T-cell (primary cell): ENCODE data around the gene CIDEB. TPM values are rescaled to one million over a fixed set of nuclear protein-coding genes. Genes with fewer than 3 reads are reported as not detected.

Experiments
- ATAC-seq, 4 experiments: fragments of 200-7000 bp in 3 of 4; fragments of 150-1000 bp in 1 of 4; cut with Tn5 transposase; replicated peaks in 1 of 4; 1 replicate in 3 of 4; 2 replicates in 1 of 4; pipeline ENCODE4 v1.10.0; 2021; ENCODE audit warnings: moderate library complexity in 3 of 4, mild to moderate bottlenecking in 2 of 4, moderate number of reproducible peaks in 1 of 4
- CTCF ChIA-PET, 2 donors: fragments of 300-600 bp; sonication (Branson Sonifier 250); formaldehyde crosslinking; loops; one replicate each; lab custom pipeline; 2022; ENCODE audit warnings: antibody characterized with exemption in 2 of 2; lab: Charles Lee
- POLR2A ChIA-PET, 2 donors: fragments of 300-600 bp; sonication (Branson Sonifier 250); formaldehyde crosslinking; loops; one replicate each; lab custom pipeline; 2022; ENCODE audit warnings: antibody characterized with exemption in 2 of 2; lab: Charles Lee
- DNase-seq, 35 experiments: peaks; one replicate each; pipeline versions ENCODE4 v3.0.0 to v3.0.0-alpha.2; 2013 to 2023
- H3K27ac ChIP-seq: one replicate; pipeline ENCODE4 v1.5.1; 2013; ENCODE audit warnings: low read length
- H3K27me3 ChIP-seq, 2 experiments: replicated peaks in 1 of 2; 1 replicate in 1 of 2; 2 replicates in 1 of 2; pipeline versions ENCODE4 v1.6.1 to v1.7.0; 2013; ENCODE audit warnings: low read length in 1 of 2, mixed read lengths in 1 of 2; ENCODE audit not compliant: control insufficient read depth in 2 of 2, insufficient read depth in 2 of 2; ENCODE audit errors: extremely low read depth in 1 of 2
- H3K36me3 ChIP-seq, 2 donors: 1 replicate in 1 of 2; 2 replicates in 1 of 2; pipeline versions ENCODE4 v1.6.1 to v1.7.0; 2013; ENCODE audit warnings: low read length in 1 of 2; ENCODE audit not compliant: control insufficient read depth in 2 of 2, insufficient read depth in 1 of 2; ENCODE audit errors: extremely low read depth in 1 of 2
- H3K4me1 ChIP-seq, 2 experiments: 1 replicate in 1 of 2; 2 replicates in 1 of 2; pipeline versions ENCODE4 v1.6.1 to v1.7.0; 2013; ENCODE audit warnings: low read length in 2 of 2, mixed read lengths in 1 of 2; ENCODE audit not compliant: insufficient read depth in 2 of 2, control insufficient read depth in 1 of 2; ENCODE audit errors: extremely low read depth in 1 of 2
- H3K4me3 ChIP-seq, 2 donors: 1 replicate in 1 of 2; 2 replicates in 1 of 2; pipeline versions ENCODE4 v1.5.1 to v1.7.0; 2013; ENCODE audit warnings: mild to moderate bottlenecking in 2 of 2, low read length in 1 of 2, moderate library complexity in 1 of 2; ENCODE audit not compliant: control insufficient read depth in 1 of 2; ENCODE audit errors: extremely low read depth in 1 of 2
- H3K9me3 ChIP-seq: 2 replicates; pipeline ENCODE4 v1.7.0; 2013
- H3K27ac Mint-ChIP-seq, 2 donors: one replicate each; pipeline ENCODE4 v1.8.0; 2020 to 2021; ENCODE audit warnings: mild to moderate bottlenecking in 2 of 2, mixed read lengths in 2 of 2
- H3K27me3 Mint-ChIP-seq, 2 donors: one replicate each; pipeline ENCODE4 v1.8.0; 2021 to 2022; ENCODE audit warnings: mixed read lengths in 2 of 2
- H3K36me3 Mint-ChIP-seq: one replicate; pipeline ENCODE4 v1.8.0; 2021; ENCODE audit warnings: mixed read lengths
- H3K4me1 Mint-ChIP-seq, 3 donors: one replicate each; pipeline ENCODE4 v1.8.0; 2020 to 2022; ENCODE audit warnings: mixed read lengths in 3 of 3, mild to moderate bottlenecking in 1 of 3
- H3K4me3 Mint-ChIP-seq, 3 donors: one replicate each; pipeline ENCODE4 v1.8.0; 2020 to 2022; ENCODE audit warnings: mild to moderate bottlenecking in 3 of 3, mixed read lengths in 3 of 3, moderate library complexity in 3 of 3
- H3K9me3 Mint-ChIP-seq, 3 donors: one replicate each; pipeline ENCODE4 v1.8.0; 2020 to 2022; ENCODE audit warnings: mixed read lengths in 3 of 3
- WGBS: methylation state at CpG from one replicate; pipeline ENCODE4 v1.1.5; 2013; ENCODE audit warnings: missing lambda C conversion rate; ENCODE audit not compliant: insufficient coverage; 5-methylcytosine and 5-hydroxymethylcytosine counted together
- total RNA-seq, 35 experiments: library from RNA in 6 of 35; stranded (reverse) in 6 of 35; fragments of 120-200 nt in 1 of 35; gene quantifications; one replicate each; pipeline versions ENCODE4 v1.2.1 to v1.2.4 and lab custom pipeline; 2013 to 2026

CIDEB gene
- total RNA-seq, 5 donors from 2014 or later (not counting 1 experiment from before 2014, with no cell fraction given): 13.0 to 22.8 (median 20.8) TPM

GRCh38 chr14:24283796-24284460 lies 23.8 kb downstream of the CIDEB start:
- 88% methylated on average over 4 of the region's 5 CpGs for WGBS
- CTCF ChIA-PET: interaction anchor here in 1 of 2 donors (0.7 to 0.9 kb wide), 2 partner anchors 12 to 17 kb away, joined by 4 to 5 read pairs; no protein-coding TSS in a partner anchor
- H3K36me3 Mint-ChIP-seq: no peaks in the 10 kb centered on the region

GRCh38 chr14:24282736-24283135 lies 25.0 kb downstream of the CIDEB start:
- Histone ChIP-seq H3K36me3 (no peaks in the 10 kb centered on the region), H3K4me3 (no peak overlapping the region), H3K27ac (no peak overlapping the region), H3K4me1 (peaks cover 11 to 17% of the 10 kb centered on the region in 2 experiments), H3K27me3 (no peaks in the 10 kb centered on the region), H3K9me3 (no peaks in the 10 kb centered on the region)
- H3K36me3 Mint-ChIP-seq: no peaks in the 10 kb centered on the region
- no peak for DNase-seq
- POLR2A ChIA-PET: no interaction called here
- WGBS: 89% methylated on average over 3 of the region's 3 CpGs
- H3K4me1 Mint-ChIP-seq: peaks cover 17 to 28% (median 27%) of the 10 kb centered on the region in 3 donors
- no peaks in the 10 kb centered on the region for H3K9me3 Mint-ChIP-seq
- CTCF ChIA-PET: interaction anchor here in 1 of 2 donors (0.5 to 0.6 kb wide), 2 partner anchors 40 to 150 kb away, joined by 3 read pairs; partner anchors contain the start of gene TINF2
- ATAC-seq: no peak
- no peak overlapping the region for H3K27ac Mint-ChIP-seq
- H3K4me3 Mint-ChIP-seq: no peak overlapping the region
- no peaks in the 10 kb centered on the region for H3K27me3 Mint-ChIP-seq

More at GRCh38 chr14:24283796-24284460, 23.8 kb downstream of the CIDEB start:
- H3K36me3 ChIP-seq: no peaks in the 10 kb centered on the region
- no peak for DNase-seq
- no peak overlapping the region for H3K4me3 Mint-ChIP-seq
- no peak for ATAC-seq
- no peaks in the 10 kb centered on the region for H3K9me3 ChIP-seq
- peaks cover 9 to 17% (median 16%) of the 10 kb centered on the region in 3 donors for H3K4me1 Mint-ChIP-seq
- no peaks in the 10 kb centered on the region for H3K27me3 Mint-ChIP-seq
- peaks cover 6 to 13% of the 10 kb centered on the region in 2 experiments for H3K4me1 ChIP-seq
- H3K27me3 ChIP-seq: no peaks in the 10 kb centered on the region
- no peak overlapping the region for H3K27ac ChIP-seq
- H3K4me3 ChIP-seq: no peak overlapping the region
- POLR2A ChIA-PET: interaction anchor here in 1 of 2 donors (0.7 kb wide), 1 partner anchor 26 kb away, joined by 4 read pairs; no protein-coding TSS in a partner anchor
- no peaks in the 10 kb centered on the region for H3K9me3 Mint-ChIP-seq
- no peak overlapping the region for H3K27ac Mint-ChIP-seq

DNA sequence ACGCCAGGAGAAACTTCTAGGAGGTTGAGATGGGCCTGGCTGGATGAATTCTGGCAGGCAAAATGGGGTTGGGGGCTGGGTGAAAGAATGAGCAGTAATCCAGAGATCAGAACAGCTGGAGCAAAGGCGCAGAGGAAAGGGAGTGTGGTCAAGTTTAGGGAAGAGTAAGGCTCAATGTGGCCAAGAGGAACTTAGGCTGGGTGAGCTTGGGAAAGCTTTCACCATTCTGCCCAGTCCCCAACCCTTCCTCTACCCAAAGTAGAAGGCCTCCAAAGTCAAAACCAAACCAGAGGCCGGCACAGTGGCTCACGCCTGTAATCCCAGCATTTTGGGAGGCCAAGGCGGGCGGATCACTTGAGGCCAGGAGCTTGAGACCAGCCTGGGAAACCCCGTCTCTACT lies 26.1 kb downstream of the CIDEB start:
- H3K4me3 Mint-ChIP-seq: no peak overlapping the region
- no peak overlapping the region for H3K4me3 ChIP-seq
- no peak for DNase-seq
- H3K27me3 Mint-ChIP-seq: no peaks in the 10 kb centered on the region
- no peak overlapping the region for H3K27ac ChIP-seq
- H3K27ac Mint-ChIP-seq: no peak overlapping the region
- no peaks in the 10 kb centered on the region for H3K36me3 ChIP-seq
- H3K36me3 Mint-ChIP-seq: no peaks in the 10 kb centered on the region
- peaks cover 11 to 17% of the 10 kb centered on the region in 2 experiments for H3K4me1 ChIP-seq
- ATAC-seq: no peak
- 87% methylated on average over 3 of the region's 7 CpGs for WGBS
- no peaks in the 10 kb centered on the region for H3K9me3 Mint-ChIP-seq
- no peaks in the 10 kb centered on the region for H3K9me3 ChIP-seq
- peaks cover 17 to 37% (median 31%) of the 10 kb centered on the region in 3 donors for H3K4me1 Mint-ChIP-seq
- CTCF ChIA-PET: no interaction called here
- POLR2A ChIA-PET: no interaction called here
- no peaks in the 10 kb centered on the region for H3K27me3 ChIP-seq

DNA sequence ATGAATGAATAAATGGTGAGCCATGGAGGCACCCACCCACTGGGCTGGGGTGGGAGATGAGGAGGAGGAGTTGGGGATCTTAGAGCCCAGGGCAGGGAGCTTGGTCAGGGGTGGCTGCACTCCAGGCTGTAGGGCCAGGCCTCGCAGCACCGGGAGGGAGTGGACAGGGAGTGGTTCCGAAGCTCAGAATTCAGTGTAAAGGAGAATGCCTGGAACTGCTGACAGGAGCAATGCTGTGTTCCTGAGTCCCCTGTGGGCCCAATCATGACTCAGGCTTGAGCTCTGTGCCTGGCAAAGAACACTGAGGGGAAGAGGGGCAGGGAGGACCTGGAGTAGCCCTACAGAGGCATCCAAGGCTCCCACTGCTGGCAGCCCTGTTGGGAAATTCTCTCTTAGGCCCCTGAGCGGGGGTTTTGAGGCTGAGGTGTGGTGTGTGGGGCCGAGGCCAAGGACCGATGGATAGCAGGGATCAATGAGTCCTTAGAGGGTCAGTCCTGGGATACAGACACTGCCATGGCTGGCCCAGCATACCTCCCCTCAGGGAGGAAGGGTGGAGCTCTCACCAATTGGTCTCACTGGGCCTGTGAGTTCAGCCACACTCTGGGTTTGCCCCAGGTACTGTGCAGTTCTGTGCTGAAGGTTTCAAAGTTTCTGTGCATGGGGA lies 26.8 kb downstream of the CIDEB start:
- Mint-ChIP-seq H3K27me3 (no peaks in the 10 kb centered on the region), H3K9me3 (no peaks in the 10 kb centered on the region), H3K36me3 (no peaks in the 10 kb centered on the region), H3K4me1 (peaks cover 17 to 38% (median 33%) of the 10 kb centered on the region in 3 donors), H3K27ac (no peak overlapping the region), H3K4me3 (no peak overlapping the region)
- POLR2A ChIA-PET: no interaction called here
- DNase-seq (no peak), ATAC-seq (no peak)
- Histone ChIP-seq H3K4me3 (no peak overlapping the region), H3K9me3 (no peaks in the 10 kb centered on the region), H3K4me1 (peaks cover 11 to 17% of the 10 kb centered on the region in 2 experiments), H3K36me3 (no peaks in the 10 kb centered on the region), H3K27me3 (no peaks in the 10 kb centered on the region), H3K27ac (no peak overlapping the region)
- WGBS: 97% methylated on average over 6 of the region's 6 CpGs
- CTCF ChIA-PET: no interaction called here

- DNase-seq (peak in 33 of 35 experiments; percentile 11 to 76 (median 42)), ATAC-seq (peak; percentile 68 to 94 (median 80))
- no peaks in the 10 kb centered on the region for H3K9me3 Mint-ChIP-seq
- Histone ChIP-seq H3K36me3 (no peaks in the 10 kb centered on the region), H3K4me3 (no peak overlapping the region), H3K9me3 (no peaks in the 10 kb centered on the region), H3K27ac (peak overlapping the region; percentile 64), H3K27me3 (no peaks in the 10 kb centered on the region), H3K4me1 (peaks cover 11 to 18% of the 10 kb centered on the region in 2 experiments)
- H3K27ac Mint-ChIP-seq: peak overlapping the region; percentile 48 to 79
- ChIA-PET CTCF (interaction anchor here (0.6 to 1.5 kb wide), 7 partner anchors 9 to 54 kb away, joined by 3 to 14 read pairs (median 4); partner anchors contain the start of genes CIDEB (in 2 of the 2) and TINF2 (in 1 of the 2)), POLR2A (no interaction called here)
- H3K36me3 Mint-ChIP-seq: no peaks in the 10 kb centered on the region
- H3K4me3 Mint-ChIP-seq: peak overlapping the region in 1 of 3 donors; percentile 25
- 58% methylated on average over 4 of the region's 11 CpGs for WGBS
- H3K27me3 Mint-ChIP-seq: no peaks in the 10 kb centered on the region
- peaks cover 17 to 47% (median 33%) of the 10 kb centered on the region in 3 donors for H3K4me1 Mint-ChIP-seq
These were observed 28.2 kb downstream of the CIDEB start for GRCh38 chr14:24279301-24280186.
